AG09319 (cell line): ENCODE data around the gene NOTUM.

Experiments used
- DNase-seq: peaks from one replicate; pipeline ENCODE4 v3.0.0-alpha.2; 2010; ENCODE audit warnings: low read depth; ENCODE audit errors: extremely low read depth
- CTCF ChIP-seq: IDR thresholded peaks from 2 replicates; pipeline ENCODE4 v1.5.1; 2011; ENCODE audit warnings: low read depth, mild to moderate bottlenecking, inconsistent platforms, low read length, moderate library complexity

Gene NOTUM

GRCh38 chr17:81908793-81909192, 52.2 kb downstream of the NOTUM start:
- TF ChIP-seq CTCF, result no peak
- DNase-seq, result no peak

- no peak; the same call in 1 of the 2 replicates for TF ChIP-seq CTCF
- no peak for DNase-seq
Observed at GRCh38 chr17:81907219-81908145, 53.5 kb downstream of the NOTUM start.

GRCh38 chr17:81906476-81907218, 54.3 kb downstream of the NOTUM start:
- no peak for TF ChIP-seq CTCF
- no peak for DNase-seq

GRCh38 chr17:81905993-81906392, 55.0 kb downstream of the NOTUM start:
- TF ChIP-seq CTCF, result no peak
- DNase-seq, result no peak

GRCh38 chr17:81905424-81905875, 55.5 kb downstream of the NOTUM start:
- DNase-seq, result no peak
- TF ChIP-seq CTCF, result no peak

GRCh38 chr17:81904600-81905423, 56.2 kb downstream of the NOTUM start:
- TF ChIP-seq CTCF, result no peak
- DNase-seq, result no peak
